HT1080 (cell line): Measurements from ENCODE around the gene SFTPA2. TPM values are rescaled to one million over a fixed set of nuclear protein-coding genes. Genes with fewer than 3 reads are reported as not detected.
A peak's percentile ranks its signal among the peaks of the same experiment; 100 is the strongest.
"Not testable (repeated sequence)": the region's sequence is repeated elsewhere in the genome, so short reads cannot be mapped to it uniquely, and the experiment has no call there.

Source experiments
- DNase-seq: peaks from one replicate; pipeline ENCODE4 v3.0.0-alpha.2; 2015; ENCODE audit warnings: low read depth
- polyA plus RNA-seq, 2 experiments: library from polyadenylated mRNA; depleted of rRNA; stranded (reverse); fragments of >200 nt; gene quantifications; 2 replicates each; pipeline ENCODE4 v1.2.3, GENCODE V29; 2015
- total RNA-seq: library from RNA; depleted of rRNA; stranded (reverse); fragments of >200 nt; shearing (Covaris generic); gene quantifications from 2 replicates; pipeline ENCODE4 v1.2.3, GENCODE V29; 2014; rRNA removed

SFTPA2 gene
- total RNA-seq: not detected in 2 replicates
- 0.05 TPM in 1 of 2 replicates, not detected in the other for polyA plus RNA-seq (2015; cell fraction: cytosol; rRNA removed)
- polyA plus RNA-seq (2015; cell fraction: nucleus; rRNA removed): not detected in 2 replicates

DNA sequence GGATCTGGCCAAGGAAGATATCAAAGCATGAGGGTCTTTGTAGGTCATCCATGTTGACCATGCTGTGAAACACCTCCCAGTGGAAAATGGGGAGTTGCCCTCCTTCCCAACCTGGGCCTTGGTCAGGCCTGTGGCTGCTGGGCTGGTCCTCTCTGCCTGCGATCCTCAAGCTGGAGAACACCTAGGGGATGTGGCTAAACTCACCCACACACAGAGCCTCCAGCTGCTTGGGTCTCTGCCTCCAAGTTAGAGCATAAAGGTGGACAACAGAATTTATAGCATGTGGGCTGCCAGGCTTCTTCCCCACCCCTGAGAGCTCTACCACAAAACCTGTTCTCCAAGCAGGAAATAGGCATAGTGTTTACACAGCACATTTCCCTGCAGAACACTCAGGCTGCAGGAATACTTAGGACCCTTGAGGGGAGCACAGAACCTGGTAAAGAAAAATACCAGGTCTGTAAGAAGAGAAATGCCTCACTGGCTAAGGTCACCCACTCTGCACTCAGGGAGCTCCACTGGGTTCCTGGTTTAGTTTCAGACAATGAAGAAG is at the start of gene SFTPA2:
SFTPA2 (minus strand) TSS at position 248 of the 550 bp plus-strand sequence. CDS start 924 bp downstream, outside the sequence.
- DNase-seq: no peak

- DNase-seq: peak; percentile 31
Measured at GRCh38 chr10:79608505-79609375, 48.5 kb upstream of the SFTPA2 start.

GRCh38 chr10:79605308-79605707 is 45.1 kb upstream of the SFTPA2 start:
- no peak for DNase-seq

DNA sequence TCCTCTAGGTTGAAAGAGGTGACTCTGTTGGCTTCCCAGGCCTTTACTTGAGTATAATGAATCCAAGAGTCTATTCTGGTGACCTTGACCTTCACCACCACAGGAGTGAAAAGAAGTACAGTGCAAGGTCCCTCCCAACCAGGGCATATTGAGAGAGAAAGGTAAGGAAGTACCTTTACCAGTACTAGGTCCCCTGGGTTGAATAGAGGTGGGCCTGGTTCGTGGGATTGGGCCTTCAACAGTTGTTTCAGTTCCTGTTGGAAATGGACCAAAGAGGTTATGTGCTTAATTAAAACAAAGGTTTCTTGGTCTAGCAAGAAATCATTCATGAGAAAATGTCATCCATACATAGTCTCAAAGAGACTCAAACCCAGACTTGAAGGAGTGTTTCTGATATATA is 44.1 kb upstream of the SFTPA2 start:
- DNase-seq: no peak

GRCh38 chr10:79602953-79603352 is 42.7 kb upstream of the SFTPA2 start:
- DNase-seq: no peak

- DNase-seq: no peak
Measured at GRCh38 chr10:79601939-79602338, 41.7 kb upstream of the SFTPA2 start.

DNA sequence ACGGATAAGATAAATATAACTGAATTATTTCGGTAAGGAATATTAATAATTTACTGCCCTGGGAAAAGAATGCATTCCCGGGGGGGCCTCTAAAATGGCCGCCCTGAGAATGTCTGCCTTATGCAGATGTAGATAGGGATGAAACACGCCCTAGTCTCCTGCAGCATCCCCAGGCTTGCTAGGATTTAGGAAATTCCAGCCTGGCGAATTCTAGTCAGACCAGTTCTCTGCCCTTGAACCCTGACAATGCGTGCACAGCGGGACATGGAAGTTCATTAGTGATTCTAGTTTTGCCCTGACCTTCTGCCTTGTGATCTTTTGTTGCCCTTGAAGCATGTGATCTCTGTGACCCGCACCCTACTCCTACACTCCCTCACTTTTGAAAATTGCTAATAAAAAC is 39.4 kb upstream of the SFTPA2 start:
- not testable (repeated sequence) for DNase-seq

- no peak for DNase-seq
Measured at GRCh38 chr10:79595510-79595909, 35.3 kb upstream of the SFTPA2 start.

DNA sequence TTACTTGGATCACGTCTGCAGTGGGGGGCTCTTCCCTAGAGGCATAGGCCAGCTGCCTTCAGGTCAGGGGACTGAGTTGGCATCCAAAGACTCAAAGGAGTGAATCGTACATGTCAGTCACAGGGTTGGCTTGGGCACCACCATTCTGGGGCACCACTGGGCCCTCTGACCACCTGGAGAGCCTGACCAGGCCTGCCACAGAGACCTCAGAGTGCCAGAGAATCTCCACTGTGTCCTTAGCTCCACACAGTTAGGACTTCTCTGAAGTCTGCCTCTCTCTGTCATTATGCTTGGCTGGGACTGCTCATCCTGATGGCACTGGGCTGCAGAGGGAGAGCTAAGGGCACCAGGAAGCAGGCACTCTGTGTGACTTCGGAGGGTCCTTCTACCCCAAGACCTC is 34.4 kb upstream of the SFTPA2 start:
- not testable (repeated sequence) for DNase-seq

- no peak for DNase-seq
Measured at GRCh38 chr10:79593377-79593776, 33.2 kb upstream of the SFTPA2 start.

DNA sequence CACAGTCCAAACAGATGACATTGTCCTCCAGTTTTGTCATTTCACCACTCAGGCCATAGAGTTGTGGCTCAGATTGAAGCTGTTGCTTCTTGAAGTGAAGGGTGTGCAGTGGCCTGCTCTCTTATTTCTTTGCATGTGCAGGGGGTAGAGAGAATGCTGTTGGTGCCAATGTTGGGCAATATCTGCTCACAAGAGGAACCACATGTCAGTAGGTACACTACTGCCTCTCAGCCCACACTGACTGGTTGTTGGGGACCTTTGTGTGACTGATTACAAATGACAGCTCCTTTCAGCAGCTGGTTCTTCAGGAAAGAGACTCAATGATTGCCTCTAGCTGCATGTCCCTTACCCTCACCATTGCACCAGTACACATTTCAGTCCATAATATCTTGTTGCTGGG is 28.6 kb upstream of the SFTPA2 start:
- no peak for DNase-seq

GRCh38 chr10:79586933-79587332 is 26.7 kb upstream of the SFTPA2 start:
- no peak for DNase-seq

DNA sequence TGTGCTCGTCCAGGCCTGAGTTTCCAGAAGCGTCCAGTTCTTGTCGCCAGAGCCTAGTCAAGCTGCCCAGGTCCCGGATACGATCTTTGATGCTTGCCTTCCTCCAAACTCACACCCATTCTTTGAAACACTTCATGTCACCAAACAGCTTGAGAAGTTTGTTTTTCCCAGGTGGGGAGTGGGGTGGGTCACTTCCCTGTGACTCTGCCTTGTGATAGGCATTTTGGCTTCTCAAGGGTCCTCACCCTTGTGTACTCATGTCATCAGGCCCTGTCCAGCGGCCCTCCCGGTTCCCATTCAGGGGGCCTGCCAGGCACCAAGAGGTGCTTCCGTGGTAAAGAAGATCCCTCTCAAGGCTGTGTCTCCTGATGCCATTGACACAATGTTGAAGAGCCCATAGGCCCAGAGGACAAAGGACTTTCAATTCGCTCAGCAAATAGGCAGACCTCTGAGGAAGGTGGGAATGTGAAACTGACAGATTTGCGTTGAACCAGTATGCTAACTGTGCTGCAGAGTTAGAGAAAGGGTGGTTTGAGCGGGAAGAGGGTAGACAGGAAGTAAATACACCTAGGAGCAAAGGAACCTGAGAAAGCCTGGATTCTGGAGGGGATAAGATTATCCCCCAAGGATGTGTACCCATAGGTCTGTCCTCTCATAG is 25.8 kb upstream of the SFTPA2 start:
- no peak for DNase-seq

GRCh38 chr10:79583488-79584024 is 23.3 kb upstream of the SFTPA2 start:
- DNase-seq: no peak

GRCh38 chr10:79582954-79583353 is 22.7 kb upstream of the SFTPA2 start:
- DNase-seq: not testable (repeated sequence)

DNA sequence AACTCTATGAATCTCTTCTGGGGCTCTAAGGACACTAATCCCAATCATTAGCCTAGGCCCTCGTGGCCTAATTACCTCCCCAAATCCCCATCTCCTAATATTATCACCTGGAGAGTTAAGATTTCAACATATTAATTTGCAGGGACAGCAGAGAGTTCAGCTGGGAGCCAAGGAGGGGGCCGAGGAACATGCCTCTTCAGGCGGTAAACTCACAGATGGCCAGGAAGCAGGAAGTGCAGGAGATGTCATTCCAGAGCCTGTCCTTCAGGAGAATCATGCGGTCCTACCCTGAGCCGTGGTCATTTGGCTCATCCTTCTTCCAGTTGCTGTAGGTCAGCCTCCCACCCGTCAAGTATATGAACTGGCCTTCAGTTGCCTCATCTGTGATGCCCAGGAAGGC is 21.9 kb upstream of the SFTPA2 start:
- DNase-seq: no peak

- no peak for DNase-seq
Measured at GRCh38 chr10:79581044-79581443, 20.8 kb upstream of the SFTPA2 start.

DNA sequence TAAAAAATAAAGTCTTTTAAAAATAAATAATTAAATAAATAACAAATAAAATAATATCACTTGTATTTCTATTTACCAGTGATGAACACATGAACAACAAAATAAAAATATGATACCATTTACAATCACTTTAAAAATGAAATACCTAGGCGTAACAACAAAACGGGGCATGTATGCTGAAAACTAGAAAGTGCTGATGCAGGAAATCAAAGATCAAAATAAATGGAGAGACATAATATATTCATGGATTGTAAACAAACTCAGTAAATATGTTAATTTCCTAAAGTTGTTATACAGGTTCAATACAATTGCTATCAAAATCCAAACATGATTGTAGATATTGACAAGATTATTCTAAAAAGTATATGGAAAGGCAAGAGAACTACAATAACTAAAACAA is 19.2 kb upstream of the SFTPA2 start:
- no peak for DNase-seq

GRCh38 chr10:79570624-79571023 is 10.4 kb upstream of the SFTPA2 start:
- DNase-seq: not testable (repeated sequence)

GRCh38 chr10:79563426-79563825 is 3.2 kb upstream of the SFTPA2 start:
- no peak for DNase-seq

DNA sequence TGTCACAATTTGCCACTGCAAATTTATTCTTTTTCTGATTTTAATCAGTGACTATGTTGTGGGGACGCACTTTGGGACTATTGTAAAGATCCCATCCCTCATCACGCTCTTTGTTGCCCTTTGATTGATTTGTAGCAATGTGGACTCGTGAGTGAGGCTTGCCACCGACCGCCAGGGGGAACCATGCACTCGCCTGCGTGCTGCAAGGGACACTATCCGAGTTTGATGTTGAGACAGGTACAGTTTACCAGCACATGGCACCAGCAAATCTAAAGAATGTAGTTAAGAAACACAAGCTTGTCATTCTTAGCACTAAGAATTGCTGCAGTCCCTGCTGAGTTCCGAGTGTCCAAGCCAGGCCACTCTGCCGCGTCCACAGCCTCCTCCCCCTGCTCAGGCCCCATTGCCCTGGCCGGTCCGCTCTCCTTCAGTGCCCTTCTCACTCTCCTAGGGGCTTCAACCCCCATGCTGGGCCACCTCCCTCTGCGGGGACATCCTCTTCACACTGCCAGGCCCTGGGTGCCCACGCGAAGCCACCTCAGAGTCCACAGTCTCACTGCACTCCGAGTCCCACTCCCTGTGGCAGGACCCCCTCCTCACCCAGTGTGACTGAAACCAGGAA is 2.0 kb upstream of the SFTPA2 start:
- DNase-seq: peak; percentile 35
